GM10248 (cell line): ENCODE measurements around the gene CHD2.
"Not testable (repeated sequence)": the region's sequence is repeated elsewhere in the genome, so short reads cannot be mapped to it uniquely, and the experiment has no call there.

Experiments
- CTCF ChIA-PET: fragments of 300-600 bp; sonication (Branson Sonifier 250); formaldehyde crosslinking; extraction: SDS; loops from one replicate; lab custom pipeline; 2021; ENCODE audit warnings: antibody characterized with exemption; lab: Yijun Ruan, JAX
- POLR2A ChIA-PET: fragments of 350-650 bp; sonication (Branson Sonifier 250); formaldehyde crosslinking; extraction: SDS; loops from one replicate; lab custom pipeline; 2020; ENCODE audit warnings: antibody characterized with exemption; lab: Yijun Ruan, JAX
- DNase-seq: peaks from one replicate; pipeline ENCODE4 v3.0.0; 2012; ENCODE audit errors: extremely low spot score
- TF ChIP-seq, protein P1 (sequence below): IDR thresholded peaks from 2 replicates; pipeline ENCODE4 v1.5.1; 2012; ENCODE audit warnings: mild to moderate bottlenecking, low read depth; ENCODE audit errors: extremely low read depth, missing control alignments, control extremely low read depth

The CHD2 gene

GRCh38 chr15:93059442-93059841, 159.3 kb downstream of the CHD2 start:
- POLR2A ChIA-PET = no interaction called here
- CTCF ChIA-PET = interaction anchor here (1.0 to 2.5 kb wide), 6 partner anchors 9 to 42 kb away, joined by 3 to 8 read pairs (median 4); no protein-coding TSS in a partner anchor
- DNase-seq = no peak
- TF ChIP-seq, protein P1, sequence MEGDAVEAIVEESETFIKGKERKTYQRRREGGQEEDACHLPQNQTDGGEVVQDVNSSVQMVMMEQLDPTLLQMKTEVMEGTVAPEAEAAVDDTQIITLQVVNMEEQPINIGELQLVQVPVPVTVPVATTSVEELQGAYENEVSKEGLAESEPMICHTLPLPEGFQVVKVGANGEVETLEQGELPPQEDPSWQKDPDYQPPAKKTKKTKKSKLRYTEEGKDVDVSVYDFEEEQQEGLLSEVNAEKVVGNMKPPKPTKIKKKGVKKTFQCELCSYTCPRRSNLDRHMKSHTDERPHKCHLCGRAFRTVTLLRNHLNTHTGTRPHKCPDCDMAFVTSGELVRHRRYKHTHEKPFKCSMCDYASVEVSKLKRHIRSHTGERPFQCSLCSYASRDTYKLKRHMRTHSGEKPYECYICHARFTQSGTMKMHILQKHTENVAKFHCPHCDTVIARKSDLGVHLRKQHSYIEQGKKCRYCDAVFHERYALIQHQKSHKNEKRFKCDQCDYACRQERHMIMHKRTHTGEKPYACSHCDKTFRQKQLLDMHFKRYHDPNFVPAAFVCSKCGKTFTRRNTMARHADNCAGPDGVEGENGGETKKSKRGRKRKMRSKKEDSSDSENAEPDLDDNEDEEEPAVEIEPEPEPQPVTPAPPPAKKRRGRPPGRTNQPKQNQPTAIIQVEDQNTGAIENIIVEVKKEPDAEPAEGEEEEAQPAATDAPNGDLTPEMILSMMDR = no peak

GRCh38 chr15:93060336-93061248, 160.5 kb downstream of the CHD2 start:
- ChIA-PET CTCF (interaction anchor here (1.0 to 2.5 kb wide), 7 partner anchors 10 to 1059 kb away, joined by 3 to 8 read pairs (median 4); no protein-coding TSS in a partner anchor), POLR2A (no interaction called here)
- no peak for DNase-seq
- TF ChIP-seq, protein P1 = no peak

GRCh38 chr15:93062628-93063261, 162.6 kb downstream of the CHD2 start:
- DNase-seq, CTCF ChIA-PET, POLR2A ChIA-PET: not testable (repeated sequence)

DNA sequence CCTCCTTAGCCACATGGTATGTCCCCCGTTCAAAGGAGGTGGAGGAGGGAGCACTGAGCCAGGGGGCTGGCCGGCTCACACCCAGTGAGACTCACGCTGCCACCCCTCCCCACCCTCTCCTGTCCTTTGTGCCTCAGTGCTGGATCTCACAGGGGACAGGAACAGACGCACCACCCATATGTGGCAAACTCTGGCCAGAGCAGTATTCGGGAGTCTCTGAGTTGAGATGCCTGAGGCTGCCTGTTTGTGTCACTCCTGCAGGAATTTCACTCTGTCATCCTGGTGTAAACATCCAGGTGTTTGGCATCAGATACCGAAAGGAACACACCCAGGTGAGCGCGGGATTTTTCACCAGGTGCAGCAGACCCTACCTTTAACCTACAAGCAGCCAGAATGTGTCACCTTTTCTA, 163.1 kb downstream of the CHD2 start:
- POLR2A ChIA-PET = no interaction called here
- TF ChIP-seq, protein P1 = no peak
- no peak for DNase-seq
- CTCF ChIA-PET = no interaction called here

GRCh38 chr15:93063796-93064690, 163.9 kb downstream of the CHD2 start:
- ChIA-PET CTCF (no interaction called here), POLR2A (no interaction called here)
- no peak for DNase-seq
- TF ChIP-seq, protein P1 = no peak

- ChIA-PET CTCF (no interaction called here), POLR2A (no interaction called here)
- DNase-seq = no peak
- TF ChIP-seq, protein P1 = no peak
These were observed 165.5 kb downstream of the CHD2 start for GRCh38 chr15:93065641-93066045.
